HG03108 (cell line): ENCODE data around the gene PPP2R5A.

ENCODE experiments used
- ATAC-seq: cut with Tn5 transposase; IDR thresholded peaks from one replicate; pipeline ENCODE4 v1.9.1; 2021; ENCODE audit warnings: moderate library complexity; ENCODE audit not compliant: unreplicated experiment

Gene PPP2R5A

DNA sequence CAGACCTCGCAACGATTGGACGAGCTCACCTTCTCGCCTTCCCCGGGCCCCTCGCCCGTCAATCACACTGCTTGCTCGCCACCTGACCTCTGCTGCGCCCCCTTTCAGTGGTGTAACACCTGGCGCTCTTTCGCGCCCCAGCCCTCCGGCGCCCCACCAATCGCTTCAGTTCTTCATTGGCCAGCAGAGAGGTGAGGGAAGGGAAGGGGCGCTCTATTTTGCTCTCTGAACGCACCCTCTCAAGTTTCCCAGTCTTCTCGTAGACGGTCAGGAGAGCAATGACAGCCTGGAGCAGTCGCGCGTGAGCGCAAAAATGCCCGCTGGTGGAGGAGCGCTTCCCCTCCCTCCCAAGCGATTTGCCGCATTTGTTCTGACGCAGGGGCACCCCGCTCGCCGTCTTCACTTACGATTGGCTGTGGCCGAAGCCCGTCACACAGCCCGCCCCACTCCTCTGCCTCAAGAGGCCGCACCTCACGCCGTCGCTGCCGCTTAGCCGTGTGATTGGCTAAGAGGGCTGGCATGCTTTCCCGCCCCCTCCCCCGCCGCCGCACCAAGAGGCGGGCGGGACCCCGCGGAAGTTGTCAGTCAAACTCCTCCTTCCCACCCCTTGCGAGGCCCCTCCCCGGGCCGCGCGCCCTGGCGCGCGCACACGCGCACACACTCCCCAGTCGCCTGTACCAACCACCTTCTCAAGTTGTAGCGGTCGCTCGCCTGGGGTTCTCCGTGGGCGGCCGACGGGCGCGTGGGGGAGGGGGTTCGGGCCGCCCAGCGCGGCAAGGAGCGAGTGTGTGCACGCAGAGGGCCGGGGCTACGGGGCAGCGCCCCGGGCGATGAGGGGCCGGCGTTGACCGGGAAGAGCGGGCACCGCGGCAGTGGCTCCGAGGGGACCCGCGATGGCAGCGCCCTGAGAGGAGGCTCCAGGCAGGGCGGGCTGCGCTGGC, at the start of gene PPP2R5A:
PPP2R5A (plus strand) TSS at position 667 of the 941 bp plus-strand sequence. CDS start 701 bp downstream, outside the sequence.
- peak; percentile 92 for ATAC-seq

DNA sequence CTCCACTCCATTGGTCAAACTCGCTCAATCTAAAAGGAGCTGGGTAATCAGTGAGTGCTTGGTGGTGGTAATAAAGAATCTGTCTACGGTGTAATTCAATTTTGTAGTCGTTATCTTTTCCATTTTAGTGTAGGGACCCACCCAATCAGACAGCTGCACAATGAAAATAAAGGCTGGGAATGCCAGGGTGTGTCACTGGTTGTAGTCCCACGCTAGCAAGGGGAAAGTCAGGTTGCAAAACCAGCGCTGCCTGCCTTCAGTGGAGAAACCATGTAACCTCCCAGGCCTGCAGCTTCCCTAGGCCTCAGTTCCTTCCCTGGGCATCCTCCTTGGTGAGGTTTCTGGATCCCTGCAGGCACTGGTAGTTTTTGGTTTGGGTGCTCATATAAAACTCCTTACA, 49.4 kb upstream of the PPP2R5A start:
- no peak for ATAC-seq

DNA sequence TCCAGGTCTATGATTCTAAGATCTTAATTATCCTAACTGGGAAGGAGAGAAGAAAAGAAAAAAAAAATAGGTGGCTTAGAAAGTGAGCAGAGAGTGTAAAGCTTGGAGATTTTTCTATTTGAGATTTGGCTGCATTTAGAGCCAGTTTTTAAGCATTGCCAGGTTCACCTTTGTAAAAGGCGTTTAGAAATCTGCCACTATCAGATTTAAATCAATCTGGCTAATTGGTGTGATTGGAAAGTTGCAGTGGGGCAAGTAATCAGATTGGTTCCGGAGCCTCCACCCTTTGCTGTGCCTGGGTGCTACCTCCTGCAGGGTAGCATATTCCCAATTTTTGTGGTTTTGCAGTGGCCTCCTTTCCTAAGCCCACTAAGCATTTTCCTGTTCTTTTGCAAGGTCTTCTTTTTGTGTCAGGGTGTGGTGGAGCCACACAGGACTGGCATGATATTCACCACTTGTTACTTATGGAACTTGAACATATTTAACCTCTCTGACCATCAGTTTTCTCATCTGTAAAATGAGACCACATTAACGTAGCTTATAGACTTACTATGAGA, 48.5 kb upstream of the PPP2R5A start:
- ATAC-seq, result no peak

DNA sequence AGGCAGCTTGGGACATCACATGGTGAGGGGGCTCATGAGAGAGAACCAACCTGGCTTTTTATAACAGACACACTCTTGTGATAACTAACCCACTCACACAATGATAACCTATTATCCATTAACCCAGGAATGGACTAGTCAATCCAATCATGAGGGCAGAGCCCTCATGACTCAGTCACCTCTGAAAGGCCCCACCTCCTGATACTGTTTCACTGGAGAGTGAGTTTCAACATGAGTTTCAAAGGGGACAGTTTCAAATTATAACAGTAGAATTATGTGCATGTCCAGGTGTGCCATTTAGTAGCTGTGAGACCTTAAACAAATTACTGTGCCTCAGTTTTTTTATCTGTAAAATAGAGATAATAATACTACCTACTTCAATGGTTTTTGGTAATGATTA, 47.6 kb upstream of the PPP2R5A start:
- peak; percentile 90 for ATAC-seq

DNA sequence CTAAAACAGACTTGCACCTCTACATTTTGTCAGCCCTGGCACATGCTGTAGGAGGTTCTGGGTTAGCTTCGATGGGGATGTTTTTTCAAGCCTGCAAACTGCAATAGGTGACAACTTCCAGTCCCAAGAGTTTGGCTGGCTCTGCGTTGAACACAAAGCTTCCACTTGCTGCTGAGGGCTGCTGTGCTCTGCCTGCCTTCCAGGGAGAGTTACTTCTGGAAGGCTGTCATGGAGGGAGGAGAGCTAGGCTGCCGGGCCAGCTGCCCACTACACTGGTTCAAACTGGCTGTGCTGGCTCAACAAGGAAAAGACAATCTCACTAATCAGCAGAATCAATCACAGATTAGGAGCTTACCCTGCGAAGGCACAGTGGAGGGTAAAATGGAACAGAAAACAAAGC, 46.7 kb upstream of the PPP2R5A start:
- ATAC-seq, result no peak

DNA sequence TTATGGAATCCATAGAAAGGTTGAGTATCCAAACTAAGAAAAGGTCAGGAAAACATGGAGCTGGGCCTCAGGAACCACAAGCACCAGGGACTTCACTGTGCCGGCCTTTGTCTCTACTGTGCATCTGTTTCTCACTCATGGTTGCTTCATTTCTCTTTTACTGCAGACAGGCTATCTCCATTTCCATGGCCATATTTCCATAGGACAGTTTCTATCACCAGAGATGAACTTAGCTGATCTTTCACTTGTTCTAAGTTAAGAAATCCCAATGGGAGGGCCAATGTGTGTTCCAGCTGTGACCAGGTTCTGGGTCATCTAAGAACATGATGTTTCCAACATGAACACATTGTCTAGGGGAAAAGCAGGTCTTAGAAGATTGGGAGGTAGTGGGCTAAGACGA, 43.7 kb upstream of the PPP2R5A start:
- ATAC-seq, result no peak

DNA sequence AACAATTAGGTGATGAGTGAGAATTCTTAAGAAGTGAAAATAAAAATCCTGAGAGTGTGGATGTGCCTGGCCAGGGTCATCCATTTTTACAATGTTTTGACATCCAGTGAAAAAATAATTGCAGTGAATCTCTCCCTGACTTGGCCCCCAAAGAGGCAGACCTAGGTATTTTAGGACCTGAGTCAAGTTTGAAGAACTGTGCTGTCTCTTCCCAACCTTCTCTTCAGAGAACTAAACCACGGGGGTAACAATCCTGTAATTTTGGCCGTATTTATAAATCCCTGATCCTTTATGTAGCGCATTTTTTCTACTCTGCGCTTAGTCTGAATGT, 43.3 kb upstream of the PPP2R5A start:
- ATAC-seq, result no peak

DNA sequence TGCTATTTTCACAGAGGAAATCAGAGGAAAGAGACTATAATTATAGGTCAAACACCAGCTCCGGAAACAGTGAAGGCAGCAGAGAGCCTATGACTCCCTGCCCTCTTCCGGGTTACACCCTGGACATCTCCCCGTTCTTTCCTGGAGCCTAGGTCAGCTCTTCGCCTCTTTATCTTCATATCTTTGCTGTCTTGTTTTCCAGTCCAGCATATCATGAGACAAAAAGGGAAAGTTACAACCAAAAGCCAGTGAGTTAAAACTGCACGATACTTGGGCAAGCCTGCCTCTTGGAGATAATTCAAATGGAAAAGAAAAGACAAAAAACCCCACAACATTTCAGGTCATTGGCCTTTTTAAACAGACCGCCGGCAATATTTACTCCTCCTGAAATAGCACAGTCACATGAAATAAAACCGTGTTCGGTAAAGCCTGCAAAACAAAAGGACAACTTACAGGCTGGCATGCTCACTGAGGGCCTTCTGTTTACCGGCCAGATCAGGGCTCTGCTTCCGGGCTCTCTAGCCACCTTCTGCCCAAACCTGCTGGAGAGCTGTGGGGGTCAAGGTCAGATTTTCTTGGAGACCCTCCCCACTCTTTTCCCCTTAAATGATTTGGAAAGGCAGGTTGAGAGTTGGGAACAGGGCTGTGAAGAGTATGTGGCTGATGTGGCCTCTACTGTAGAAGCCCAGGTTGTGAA, 42.8 kb upstream of the PPP2R5A start:
- no peak for ATAC-seq

DNA sequence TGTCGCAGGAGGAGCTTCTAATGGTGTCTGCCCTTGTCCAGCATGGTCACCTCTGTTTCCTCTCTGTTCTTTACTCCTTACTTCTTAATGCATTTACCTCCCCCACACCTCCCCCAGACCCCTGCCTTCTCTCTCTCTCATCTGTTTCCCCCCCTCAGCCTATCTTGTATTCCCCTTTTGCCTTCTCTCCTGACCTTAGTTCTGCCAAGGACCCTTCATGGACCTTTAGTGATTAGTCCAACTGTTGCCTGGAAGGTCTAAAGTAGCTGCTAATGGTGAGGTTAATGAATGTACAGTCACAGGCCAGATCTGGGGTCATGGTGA, 42.3 kb upstream of the PPP2R5A start:
- ATAC-seq, result no peak

DNA sequence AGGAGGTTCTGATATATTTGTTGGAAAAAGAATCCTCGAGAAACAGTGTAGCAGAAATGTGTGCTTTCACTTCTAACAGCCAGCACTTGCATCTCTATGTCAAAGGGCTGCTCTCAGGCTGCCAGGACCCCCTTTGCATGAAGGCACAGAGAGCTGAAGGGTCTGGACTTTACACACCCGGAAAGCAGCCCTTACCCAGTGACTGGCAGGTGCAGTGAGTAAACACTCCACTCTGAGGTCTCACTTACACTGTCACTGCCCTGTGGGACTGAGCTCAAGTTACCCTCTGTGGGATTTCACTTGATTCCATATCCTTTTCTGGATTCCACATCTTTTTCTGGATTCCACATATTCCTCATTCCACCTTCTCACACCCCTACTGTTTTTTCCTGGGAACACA, 40.8 kb upstream of the PPP2R5A start:
- ATAC-seq, result no peak

DNA sequence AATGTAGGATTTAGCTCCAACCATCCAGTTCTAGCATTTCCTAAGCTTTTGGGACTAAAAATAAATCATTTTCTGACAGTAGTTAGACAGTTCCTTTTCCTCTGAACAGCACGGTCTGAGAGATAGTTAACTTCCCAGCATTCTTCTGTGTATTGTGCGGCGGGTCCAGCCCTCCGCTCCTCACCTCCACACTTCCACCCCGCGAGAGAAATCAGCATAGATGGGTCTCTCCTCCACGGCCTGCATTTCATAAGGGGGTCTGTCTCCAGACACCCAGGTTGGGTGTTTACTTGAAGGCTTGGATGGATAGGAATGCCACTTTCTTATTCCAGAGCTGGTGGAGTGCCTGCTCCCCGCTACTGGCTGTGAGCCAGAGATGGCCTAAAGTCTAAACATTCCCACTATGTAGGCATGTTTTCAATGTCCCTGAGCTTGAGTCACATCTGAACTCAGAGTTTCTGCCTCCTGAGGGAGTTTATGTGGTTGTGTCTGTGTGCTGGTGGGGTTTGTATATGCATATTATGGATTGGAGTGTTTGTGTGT, 38.0 kb upstream of the PPP2R5A start:
- no peak for ATAC-seq

DNA sequence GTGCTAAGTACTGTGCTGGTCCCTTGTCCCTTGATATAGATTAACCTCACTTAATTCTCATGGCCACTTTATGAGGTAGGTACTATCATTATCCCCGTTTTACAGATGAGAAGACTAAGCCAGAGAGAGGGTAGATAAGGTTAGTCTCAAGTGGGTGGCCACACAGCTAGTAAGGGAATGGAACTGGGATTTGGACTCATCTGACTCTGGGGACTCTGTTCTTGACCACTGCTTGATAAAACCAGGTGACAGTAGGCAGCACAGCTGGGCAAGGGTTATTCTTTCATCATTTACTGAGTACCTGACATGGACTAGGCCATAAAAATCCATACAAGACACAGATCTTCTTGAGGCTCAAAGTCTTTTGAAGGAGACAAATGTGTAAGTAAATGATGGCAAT, 37.2 kb upstream of the PPP2R5A start:
- ATAC-seq, result no peak

DNA sequence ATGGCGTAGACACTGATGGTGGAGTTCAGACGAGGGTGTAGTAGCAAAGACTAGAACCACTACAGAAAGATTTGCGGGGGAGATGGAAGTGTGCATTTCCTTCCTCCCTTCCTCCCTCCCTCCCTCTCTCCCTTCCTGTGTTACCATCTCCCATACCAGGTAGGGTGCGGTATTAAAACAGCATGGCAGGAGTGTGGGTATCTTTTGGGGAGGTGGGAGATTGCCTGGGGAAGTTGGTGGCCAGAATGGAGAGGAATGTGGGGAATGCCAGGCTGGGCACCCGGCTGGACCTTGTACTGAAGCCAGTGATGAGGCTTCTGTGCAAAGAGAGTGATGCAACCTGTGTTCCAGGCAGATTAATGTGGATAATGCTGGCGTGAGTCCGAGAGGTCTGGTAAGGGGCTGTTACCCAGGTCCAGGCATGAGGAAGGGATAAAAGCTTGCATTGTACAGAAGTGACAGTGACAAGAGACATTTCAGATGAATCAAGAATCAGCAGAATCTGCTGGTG, 30.3 kb upstream of the PPP2R5A start:
- ATAC-seq, result no peak

DNA sequence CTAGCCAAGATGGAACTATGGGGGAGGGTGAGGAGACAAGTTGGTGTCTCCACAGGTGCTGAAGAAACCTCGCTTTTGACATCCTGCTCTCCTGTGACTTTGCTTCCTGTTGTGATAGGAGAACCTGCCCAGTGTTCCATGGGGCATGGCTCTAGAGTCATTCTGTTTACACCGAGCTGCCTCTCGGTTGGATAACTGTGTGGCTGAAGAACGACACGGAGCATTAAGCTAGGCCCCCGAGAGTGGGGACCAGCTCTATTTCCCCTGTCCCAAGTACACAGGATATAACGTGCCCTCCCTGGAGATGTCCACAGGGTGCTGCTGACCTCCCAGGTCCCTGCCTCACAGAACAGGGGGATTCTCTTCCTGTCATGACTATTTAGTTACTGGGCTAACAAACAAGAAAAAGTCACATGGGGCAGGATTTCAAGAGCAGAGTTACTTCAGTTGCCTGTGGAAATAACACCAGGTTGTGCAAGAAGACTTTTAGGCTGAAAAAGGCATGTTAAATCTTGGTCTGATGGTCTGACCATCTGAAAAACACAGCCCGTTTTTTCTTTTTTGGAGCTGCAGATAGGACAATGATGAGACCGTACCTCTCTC, 29.4 kb upstream of the PPP2R5A start:
- no peak for ATAC-seq

DNA sequence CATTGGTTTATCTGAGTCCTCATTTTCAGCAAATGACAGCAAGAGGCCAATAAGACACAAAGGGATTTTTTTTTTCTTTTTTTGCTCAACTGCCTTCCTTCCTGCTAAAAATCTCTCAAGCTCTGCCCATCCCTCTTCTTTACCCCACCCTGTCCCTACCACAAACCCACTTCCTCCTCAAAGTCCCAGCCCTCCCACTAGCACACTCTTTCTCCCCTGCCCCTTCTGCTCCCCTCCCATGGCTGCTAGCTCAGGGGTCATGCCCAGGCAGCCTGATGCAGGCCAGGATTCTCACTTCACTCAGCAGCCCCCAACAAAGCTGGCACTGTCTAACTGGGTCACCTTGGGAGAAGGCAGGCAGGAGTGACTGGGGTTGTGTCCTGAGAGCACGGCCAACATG, 28.8 kb upstream of the PPP2R5A start:
- no peak for ATAC-seq

DNA sequence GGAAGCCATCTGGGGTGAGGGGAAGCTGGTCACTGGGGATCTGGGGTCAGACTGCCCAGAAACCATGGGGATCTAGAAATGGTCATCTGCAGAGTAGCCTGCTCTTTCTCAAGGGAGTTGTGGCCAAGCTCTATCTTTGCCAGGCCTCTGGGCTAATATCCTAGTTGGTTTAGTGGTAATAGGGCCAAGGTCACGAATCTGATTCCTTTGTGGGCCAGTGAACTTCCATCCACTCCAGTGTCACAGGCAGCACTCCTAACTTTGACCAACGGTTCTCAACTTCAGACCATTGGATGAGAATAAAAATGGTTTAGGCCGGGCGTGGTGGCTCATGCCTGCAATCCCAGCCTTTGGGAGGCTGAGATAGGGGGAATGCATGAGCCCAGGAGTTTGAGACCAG, 28.1 kb upstream of the PPP2R5A start:
- no peak for ATAC-seq

DNA sequence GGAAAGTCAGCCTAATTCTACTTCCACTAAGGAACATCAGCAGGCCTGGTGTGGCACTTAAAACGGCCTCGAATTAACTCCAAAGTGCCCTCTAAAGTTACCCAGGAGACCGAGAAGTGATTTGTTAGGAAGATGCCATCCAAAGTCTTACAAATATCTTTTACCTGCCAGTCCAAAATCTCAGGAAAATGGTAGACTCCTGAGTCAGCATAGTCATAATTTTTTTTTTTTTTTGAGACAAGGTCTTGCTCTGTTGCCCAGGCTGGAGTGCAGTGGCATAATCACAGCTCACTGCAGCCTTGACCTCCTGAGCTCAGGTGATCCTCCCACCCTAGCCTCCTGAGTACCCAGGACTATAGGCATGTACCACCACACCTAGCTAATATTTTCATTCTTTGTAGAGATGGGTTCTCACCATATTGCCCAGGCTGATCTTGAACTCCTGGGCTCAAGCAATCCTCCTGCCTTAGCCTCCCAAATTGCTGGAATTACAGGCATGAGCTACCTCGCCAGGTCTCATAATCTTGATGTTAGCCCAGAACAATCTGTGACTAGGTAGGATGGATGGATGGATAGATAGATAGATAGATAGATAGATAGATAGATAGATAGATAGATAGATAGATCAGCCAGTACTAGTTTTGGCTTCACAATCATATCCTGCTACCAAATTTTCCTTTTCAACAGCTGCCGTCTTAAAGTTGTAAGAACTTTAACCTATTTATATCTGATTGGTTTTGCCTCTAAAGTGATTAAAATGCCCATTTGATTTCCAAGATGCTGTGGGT, 25.3 kb upstream of the PPP2R5A start:
- no peak for ATAC-seq

DNA sequence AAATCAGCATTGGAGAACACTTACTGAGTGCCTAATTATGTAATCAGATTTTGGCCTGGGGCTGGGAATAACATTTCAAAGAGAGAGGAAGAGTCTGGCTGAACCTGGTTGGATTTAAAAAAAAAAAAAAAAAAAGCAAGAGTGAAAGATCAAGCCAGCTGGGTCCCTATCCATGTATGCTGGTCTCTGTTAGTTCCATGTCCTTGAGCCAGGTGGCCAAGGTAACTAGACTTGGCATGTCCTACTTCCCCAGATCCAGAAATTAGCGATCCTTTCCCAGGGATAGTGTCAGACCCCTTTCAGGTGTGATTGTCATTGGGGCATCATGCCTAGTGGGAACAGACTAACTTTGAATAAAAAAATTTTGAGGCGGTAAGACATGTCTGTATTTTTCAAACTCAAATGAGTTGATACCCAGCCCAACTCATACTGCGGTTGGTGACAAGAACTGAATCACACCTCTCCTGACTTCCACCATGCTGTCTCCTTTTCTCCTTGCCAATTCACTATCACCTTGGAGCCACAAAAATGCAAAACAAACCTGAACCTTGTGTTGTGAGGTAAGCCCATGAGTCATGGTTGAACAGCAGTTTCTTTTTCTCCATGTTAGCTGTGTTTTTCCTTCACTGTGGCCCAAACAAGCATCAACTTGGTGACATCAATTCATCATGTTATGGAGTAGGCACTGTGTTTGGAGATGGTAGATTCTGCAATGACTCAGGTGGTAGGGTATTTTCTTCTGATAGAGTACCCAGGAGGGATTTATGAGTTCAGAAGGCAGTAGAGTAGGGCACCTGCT, 24.5 kb upstream of the PPP2R5A start:
- ATAC-seq, result no peak

DNA sequence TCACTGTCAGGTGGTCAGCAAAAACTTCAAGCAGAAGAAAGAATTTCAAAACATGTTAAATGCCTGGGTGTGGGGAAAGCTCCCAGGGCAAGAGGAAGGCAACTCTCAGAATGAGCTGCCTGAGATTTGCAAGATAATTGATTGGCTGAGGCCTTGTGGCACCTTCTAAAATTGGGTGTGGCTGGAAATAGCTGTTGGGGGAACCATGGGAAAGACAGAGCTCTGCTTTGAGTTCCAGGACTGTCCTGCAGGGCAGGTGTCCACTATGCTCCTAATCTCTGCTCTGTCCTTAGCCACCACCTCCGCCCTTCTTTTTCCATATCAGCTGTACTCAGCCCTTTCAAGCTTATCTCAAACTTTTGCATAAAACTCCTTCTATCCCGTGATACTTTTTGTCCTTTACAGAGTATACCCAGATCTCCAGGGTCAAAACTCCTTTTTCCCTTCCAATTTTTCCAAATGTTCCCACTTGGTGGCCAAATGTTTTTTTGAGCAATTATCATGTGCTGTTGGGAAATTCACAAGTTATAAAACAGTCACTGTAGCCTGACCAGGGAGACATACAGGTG, 23.8 kb upstream of the PPP2R5A start:
- no peak for ATAC-seq
